ENCODE measurements around the gene TMEM45A.
A peak's percentile ranks its signal among the peaks of the same experiment; 100 is the strongest.
"Not testable (repeated sequence)": the region's sequence is repeated elsewhere in the genome, so short reads cannot be mapped to it uniquely, and the experiment has no call there.

The TMEM45A gene

GRCh38 chr3:100575704-100576103 is 83.3 kb downstream of the TMEM45A start:
- DNase-seq (ENCODE audit: low read depth in 3 of 3), result no peak

GRCh38 chr3:100577382-100578008 is 85.1 kb downstream of the TMEM45A start:
- no peak for DNase-seq (ENCODE audit: low read depth in 3 of 3)

- DNase-seq (ENCODE audit: low read depth in 3 of 3), result no peak
These were observed 86.2 kb downstream of the TMEM45A start for GRCh38 chr3:100578646-100579045.

GRCh38 chr3:100580147-100580546 is 87.7 kb downstream of the TMEM45A start:
- no peak for DNase-seq (ENCODE audit: low read depth in 3 of 3)

GRCh38 chr3:100581650-100582049 is 89.2 kb downstream of the TMEM45A start:
- DNase-seq (ENCODE audit: low read depth in 3 of 3), result no peak

GRCh38 chr3:100582157-100582556 is 89.7 kb downstream of the TMEM45A start:
- not testable (repeated sequence) for DNase-seq (ENCODE audit: low read depth in 3 of 3)

- no peak for DNase-seq (ENCODE audit: low read depth in 3 of 3)
These were observed 91.8 kb downstream of the TMEM45A start for GRCh38 chr3:100584101-100584660.

- no peak for DNase-seq (ENCODE audit: low read depth in 3 of 3)
These were observed 94.4 kb downstream of the TMEM45A start for GRCh38 chr3:100586832-100587231.

GRCh38 chr3:100588251-100588650 is 95.8 kb downstream of the TMEM45A start:
- no peak for DNase-seq (ENCODE audit: low read depth in 3 of 3)

GRCh38 chr3:100590114-100590839 is 97.9 kb downstream of the TMEM45A start:
- DNase-seq (ENCODE audit: low read depth in 3 of 3), result peak; percentile 17 to 43 (median 33)

- no peak for DNase-seq (ENCODE audit: low read depth in 3 of 3)
These were observed 98.4 kb downstream of the TMEM45A start for GRCh38 chr3:100590840-100591147.

- DNase-seq (ENCODE audit: low read depth in 3 of 3), result no peak
These were observed 99.0 kb downstream of the TMEM45A start for GRCh38 chr3:100591411-100591810.

- no peak for DNase-seq (ENCODE audit: low read depth in 3 of 3)
These were observed 108.0 kb downstream of the TMEM45A start for GRCh38 chr3:100600181-100601042.

GRCh38 chr3:100602506-100603444 is 110.4 kb downstream of the TMEM45A start:
- DNase-seq (ENCODE audit: low read depth in 3 of 3), result no peak

- no peak for DNase-seq (ENCODE audit: low read depth in 3 of 3)
These were observed 111.0 kb downstream of the TMEM45A start for GRCh38 chr3:100603469-100603868.

GRCh38 chr3:100605358-100605757 is 112.9 kb downstream of the TMEM45A start:
- DNase-seq (ENCODE audit: low read depth in 3 of 3), result no peak

GRCh38 chr3:100606894-100607512 is 114.6 kb downstream of the TMEM45A start:
- no peak for DNase-seq (ENCODE audit: low read depth in 3 of 3)

GRCh38 chr3:100609305-100609704 is 116.9 kb downstream of the TMEM45A start, which contains the start of gene ADGRG7:
Gene ADGRG7, plus strand, starts transcription at chr3:100609601. Its CDS starts 256 bp downstream, at chr3:100609857.
- DNase-seq (ENCODE audit: low read depth in 3 of 3), result no peak

GRCh38 chr3:100609963-100610362 is 117.5 kb downstream of the TMEM45A start:
- no peak for DNase-seq (ENCODE audit: low read depth in 3 of 3)

- no peak for DNase-seq (ENCODE audit: low read depth in 3 of 3)
These were observed 118.8 kb downstream of the TMEM45A start for GRCh38 chr3:100611221-100611620.

Data from stimulated activated CD4-positive, alpha-beta T cell treated with anti-CD3 and anti-CD28 coated beads, TNF-alpha, amount 100 ng/mL, for 24 hours (primary cell).